Spleen (tissue), 11 donors: Measurements from ENCODE around the gene MAL. TPM values are rescaled to one million over a fixed set of nuclear protein-coding genes. Genes with fewer than 3 reads are reported as not detected.

Source experiments
- DNase-seq: peaks from one replicate; pipeline ENCODE4 v3.0.0-alpha.2; 2020
- H3K27ac ChIP-seq, 8 donors: fragments of 200-600 bp; sonication (generic) in 7 of 8; 1 replicate in 4 of 8; 2 replicates in 4 of 8; pipeline versions ENCODE4 v1.5.0 to v1.8.0; 2016 to 2021; ENCODE audit warnings: inconsistent platforms in 4 of 8, mild to moderate bottlenecking in 4 of 8, moderate library complexity in 1 of 8
- H3K27me3 ChIP-seq, 7 donors: fragments of 200-600 bp; sonication (generic) in 6 of 7; replicated peaks in 1 of 7; 1 replicate in 4 of 7; 2 replicates in 3 of 7; pipeline versions ENCODE4 v1.5.0 to v1.8.0; 2016 to 2021; ENCODE audit warnings: inconsistent platforms in 3 of 7, mild to moderate bottlenecking in 1 of 7
- H3K36me3 ChIP-seq, 6 donors: fragments of 200-600 bp; sonication (generic) in 5 of 6; 1 replicate in 4 of 6; 2 replicates in 2 of 6; pipeline versions ENCODE4 v1.5.0 to v1.8.0; 2016 to 2021; ENCODE audit warnings: inconsistent platforms in 2 of 6
- H3K4me1 ChIP-seq, 6 donors: fragments of 200-600 bp; sonication (generic) in 5 of 6; 1 replicate in 3 of 6; 2 replicates in 3 of 6; pipeline versions ENCODE4 v1.5.0 to v1.8.0; 2016 to 2021; ENCODE audit warnings: inconsistent platforms in 3 of 6
- H3K4me3 ChIP-seq, 8 donors: fragments of 200-600 bp; sonication (generic) in 7 of 8; 1 replicate in 4 of 8; 2 replicates in 4 of 8; pipeline versions ENCODE4 v1.5.0 to v1.8.0; 2016 to 2021; ENCODE audit warnings: inconsistent platforms in 4 of 8, mild to moderate bottlenecking in 4 of 8, moderate library complexity in 2 of 8
- H3K9me3 ChIP-seq, 8 donors: fragments of 200-600 bp; sonication (generic) in 7 of 8; 1 replicate in 4 of 8; 2 replicates in 4 of 8; pipeline versions ENCODE4 v1.5.0 to v1.8.0; 2016 to 2021; ENCODE audit warnings: inconsistent platforms in 4 of 8
- CTCF ChIP-seq, 11 experiments: fragments of 200-600 bp in 7 of 11; fragments of 450-650 bp in 4 of 11; sonication (generic) in 4 of 11; IDR thresholded peaks in 8 of 11; conservative IDR thresholded peaks in 3 of 11; 1 replicate in 7 of 11; 2 replicates in 4 of 11; pipeline versions ENCODE4 v1.4.0 to v1.8.0; 2016 to 2021; ENCODE audit warnings: antibody characterized with exemption in 11 of 11, inconsistent platforms in 4 of 11, mild to moderate bottlenecking in 1 of 11
- POLR2A ChIP-seq, 3 donors: fragments of 450-650 bp; IDR thresholded peaks; one replicate each; pipeline ENCODE4 v1.5.1; 2017; ENCODE audit warnings: antibody characterized with exemption in 3 of 3, mild to moderate bottlenecking in 1 of 3
- POLR2AphosphoS5 ChIP-seq, 3 donors: sonication (generic); formaldehyde crosslinking; IDR thresholded peaks; one replicate each; pipeline ENCODE4 v1.5.1; 2017; ENCODE audit warnings: antibody characterized with exemption in 3 of 3
- WGBS, 5 donors: extraction: QIAGEN DNeasy Blood & Tissue Kit in 3 of 5; methylation state at CpG; one replicate each; pipeline versions ENCODE4 v1.1.5 to v1.1.7; 2013 to 2018; 5-methylcytosine and 5-hydroxymethylcytosine counted together
- intact Hi-C: fragments of 100-400 bp; cut with DNase I; formaldehyde crosslinking; loops from one replicate; pipeline ENCODE4 v1.15.0; 2023; ENCODE audit warnings: low total_unique reads
- polyA plus RNA-seq, 3 donors: library from polyadenylated mRNA; stranded (reverse); fragments of 200-250 nt; gene quantifications; one replicate each; pipeline ENCODE4 v1.2.1, GENCODE V29; 2013
- total RNA-seq, 7 donors: library from RNA; depleted of rRNA in 3 of 7; stranded (reverse); fragments of >200 nt in 3 of 7; fragmentation: NEBNext Ultra II Directional in 4 of 7; extraction: Animal tissue kit (Norgen Biotek cat#: 25700) in 4 of 7; gene quantifications; one replicate each; pipeline versions ENCODE4 v1.1.0 to v1.2.1, GENCODE V29; 2016 to 2021
- donor health status: healthy with polysubstance abuse.
- donor health status: DM: no; HTN: no; CAD: no; lungs with moderate emphysema.
- donor health status: DM: no; HTN: no; CAD: no.
- donor health status: Bipolar disorder and iron deficiency.
- donor health status: healthy.
- donor health status: DM: no; HTN: no; CAD: no.
- donor health status: DM: yes; HTN: yes; CAD: no.

The MAL gene
- total and polyA plus RNA-seq, 10 donors = 4.7 to 18.8 (median 8.7) TPM

- Histone ChIP-seq H3K27ac (no peak overlapping the region), H3K4me1 (no peaks in the 10 kb centered on the region), H3K9me3 (no peaks in the 10 kb centered on the region), H3K36me3 (no peaks in the 10 kb centered on the region), H3K4me3 (no peak overlapping the region), H3K27me3 (peaks cover 0 to 26% (median 0%) of the 10 kb centered on the region in 7 donors)
- peak; percentile 56 for DNase-seq
- 79 to 88% (median 82%) methylated on average over 15 of the region's 15 CpGs for WGBS, 5 donors
- TF ChIP-seq POLR2AphosphoS5 (IDR thresholded peaks at IDR 0.05) (no peak), CTCF (IDR thresholded peaks at IDR 0.05 in 8 of 11, conservative IDR thresholded peaks at IDR 0.05 in 3 of 11) (no peak), POLR2A (IDR thresholded peaks at IDR 0.05) (no peak)
- intact Hi-C loops = no loop called here
Measured at GRCh38 chr2:95048825-95049682, 23.5 kb downstream of the MAL start.

DNA sequence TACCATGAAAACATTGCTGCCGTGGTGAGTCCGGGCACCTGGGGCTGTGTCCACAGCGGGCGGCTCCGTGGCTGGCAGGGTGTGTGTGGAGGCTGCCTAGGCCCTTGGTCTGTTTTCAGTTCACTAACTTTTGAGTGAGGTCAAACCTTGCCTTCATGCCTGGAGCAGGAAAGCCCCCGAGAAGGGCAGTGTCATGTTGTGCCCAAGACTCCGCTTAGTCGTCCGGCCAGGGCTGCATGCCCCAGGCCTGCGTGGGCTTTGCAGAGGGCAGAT, 24.1 kb downstream of the MAL start:
- H3K27me3 ChIP-seq = peaks cover 0 to 29% (median 0%) of the 10 kb centered on the region in 7 donors
- H3K27ac ChIP-seq = no peak overlapping the region
- 91 to 97% (median 94%) methylated on average over 6 to 10 of the region's 10 CpGs for WGBS, 5 donors
- H3K4me3 ChIP-seq = no peak overlapping the region
- no peaks in the 10 kb centered on the region for H3K9me3 ChIP-seq
- intact Hi-C loops = no loop called here
- DNase-seq = no peak
- H3K36me3 ChIP-seq = no peaks in the 10 kb centered on the region
- no peak for TF ChIP-seq POLR2AphosphoS5 (IDR thresholded peaks at IDR 0.05)
- no peak for TF ChIP-seq POLR2A (IDR thresholded peaks at IDR 0.05)
- TF ChIP-seq CTCF (IDR thresholded peaks at IDR 0.05 in 8 of 11, conservative IDR thresholded peaks at IDR 0.05 in 3 of 11) = no peak
- H3K4me1 ChIP-seq = no peaks in the 10 kb centered on the region

DNA sequence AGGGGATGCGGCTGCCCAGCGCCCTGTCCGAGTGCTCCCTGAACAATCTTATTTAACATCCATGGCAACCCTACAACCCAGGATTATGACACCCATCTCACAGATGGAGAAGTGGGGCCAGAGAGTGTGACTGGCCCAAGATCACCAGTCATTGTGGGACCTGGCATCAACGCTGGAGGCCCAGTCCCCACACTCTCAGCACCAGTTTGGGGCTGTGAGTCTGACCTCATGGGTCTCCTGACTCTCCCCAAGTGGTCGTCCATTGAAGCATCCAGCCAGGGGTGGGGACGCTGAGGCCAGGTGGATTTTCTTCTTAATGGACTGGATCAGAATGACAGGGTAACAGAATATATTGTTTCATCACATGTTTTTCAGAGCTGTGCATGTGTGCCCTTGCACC, 24.5 kb downstream of the MAL start:
- no peaks in the 10 kb centered on the region for H3K9me3 ChIP-seq
- DNase-seq = peak; percentile 56

More for the DNA sequence above, 24.5 kb downstream of the MAL start:
- Histone ChIP-seq H3K4me1 (no peaks in the 10 kb centered on the region), H3K27ac (no peak overlapping the region), H3K36me3 (no peaks in the 10 kb centered on the region), H3K4me3 (no peak overlapping the region), H3K27me3 (peaks cover 0 to 26% (median 0%) of the 10 kb centered on the region in 7 donors)
- WGBS, 5 donors = 85 to 100% (median 91%) methylated on average over 5 to 6 of the region's 6 CpGs
- intact Hi-C loops = no loop called here
- TF ChIP-seq POLR2AphosphoS5 (IDR thresholded peaks at IDR 0.05) = no peak
- no peak for TF ChIP-seq POLR2A (IDR thresholded peaks at IDR 0.05)
- TF ChIP-seq CTCF (IDR thresholded peaks at IDR 0.05 in 8 of 11, conservative IDR thresholded peaks at IDR 0.05 in 3 of 11) = no peak
